A673 (cell line): ENCODE measurements around the gene ABHD11.

Experiments
- EZH2 ChIP-seq: fragments of 200-600 bp; sonication (generic); IDR thresholded peaks from 2 replicates; pipeline ENCODE4 v1.6.1; 2017; ENCODE audit warnings: borderline replicate concordance, low read depth, mild to moderate bottlenecking, mixed read lengths, antibody characterized with exemption, low read length; ENCODE audit not compliant: poor library complexity, severe bottlenecking
- TF ChIP-seq, protein P1 (sequence below): fragments of 300-800, 200-600 bp; sonication (generic); conservative IDR thresholded peaks from 2 replicates; pipeline ENCODE4 v1.5.1; 2017; ENCODE audit warnings: low read depth, mild to moderate bottlenecking, antibody characterized with exemption, low read length, moderate library complexity, mixed read lengths

DNA sequence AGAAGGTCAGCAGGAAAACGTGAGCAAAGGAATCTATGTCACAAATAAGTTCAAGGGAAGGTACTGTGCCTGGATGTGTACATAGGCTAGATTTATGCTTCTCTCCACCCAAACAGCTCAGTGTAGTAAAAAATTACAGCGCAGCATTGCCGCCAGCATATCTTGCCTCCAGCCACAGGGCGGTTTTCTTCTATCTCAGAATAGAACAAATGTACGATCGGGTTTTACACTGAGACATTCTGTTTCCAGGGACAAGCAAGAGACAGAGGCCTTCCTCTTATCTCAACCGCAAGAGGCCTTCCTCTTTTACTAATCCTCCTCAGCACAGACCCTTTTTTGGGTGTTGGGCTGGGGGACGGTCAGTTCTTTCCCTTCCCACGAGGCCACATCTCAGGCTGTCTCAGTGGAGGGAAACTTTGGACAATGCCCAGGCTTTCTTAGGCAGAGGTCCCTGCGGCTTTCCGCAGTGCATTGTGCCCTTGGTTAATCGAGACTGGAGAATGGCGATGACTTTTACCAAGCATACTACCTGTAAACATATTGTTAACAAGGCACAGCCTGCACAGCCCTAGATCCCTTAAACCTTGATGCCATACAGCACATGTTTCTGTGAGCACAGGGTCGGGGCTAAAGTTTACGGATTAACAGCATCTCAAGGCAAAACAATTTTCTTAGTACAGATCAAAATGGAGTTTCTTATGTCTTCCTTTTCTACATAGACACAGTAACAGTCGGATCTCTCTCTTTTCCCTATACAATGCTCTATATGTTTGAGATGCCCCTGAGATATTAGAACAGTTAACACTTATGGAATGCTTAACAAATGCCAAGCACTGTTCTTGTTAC, 11.6 kb upstream of the ABHD11 start:
- TF ChIP-seq, protein P1, sequence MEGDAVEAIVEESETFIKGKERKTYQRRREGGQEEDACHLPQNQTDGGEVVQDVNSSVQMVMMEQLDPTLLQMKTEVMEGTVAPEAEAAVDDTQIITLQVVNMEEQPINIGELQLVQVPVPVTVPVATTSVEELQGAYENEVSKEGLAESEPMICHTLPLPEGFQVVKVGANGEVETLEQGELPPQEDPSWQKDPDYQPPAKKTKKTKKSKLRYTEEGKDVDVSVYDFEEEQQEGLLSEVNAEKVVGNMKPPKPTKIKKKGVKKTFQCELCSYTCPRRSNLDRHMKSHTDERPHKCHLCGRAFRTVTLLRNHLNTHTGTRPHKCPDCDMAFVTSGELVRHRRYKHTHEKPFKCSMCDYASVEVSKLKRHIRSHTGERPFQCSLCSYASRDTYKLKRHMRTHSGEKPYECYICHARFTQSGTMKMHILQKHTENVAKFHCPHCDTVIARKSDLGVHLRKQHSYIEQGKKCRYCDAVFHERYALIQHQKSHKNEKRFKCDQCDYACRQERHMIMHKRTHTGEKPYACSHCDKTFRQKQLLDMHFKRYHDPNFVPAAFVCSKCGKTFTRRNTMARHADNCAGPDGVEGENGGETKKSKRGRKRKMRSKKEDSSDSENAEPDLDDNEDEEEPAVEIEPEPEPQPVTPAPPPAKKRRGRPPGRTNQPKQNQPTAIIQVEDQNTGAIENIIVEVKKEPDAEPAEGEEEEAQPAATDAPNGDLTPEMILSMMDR, result no peak
- no peak for TF ChIP-seq EZH2
